GM18502 (cell line): ENCODE results near the gene MTERF4.

Experiments used
- ATAC-seq: cut with Tn5 transposase; IDR thresholded peaks from one replicate; pipeline ENCODE4 v1.9.1; 2021; ENCODE audit warnings: mild to moderate bottlenecking; ENCODE audit not compliant: unreplicated experiment, poor library complexity

The MTERF4 gene

GRCh38 chr2:241052677-241053360 is 49.3 kb downstream of the MTERF4 start:
- ATAC-seq, result no peak

GRCh38 chr2:241051578-241052487 is 50.3 kb downstream of the MTERF4 start:
- no peak for ATAC-seq

- no peak for ATAC-seq
These were observed 51.2 kb downstream of the MTERF4 start for GRCh38 chr2:241050624-241051577.

- ATAC-seq, result no peak
These were observed 52.1 kb downstream of the MTERF4 start for GRCh38 chr2:241049739-241050623.

- ATAC-seq, result no peak
These were observed 53.1 kb downstream of the MTERF4 start for GRCh38 chr2:241048949-241049343.

- no peak for ATAC-seq
These were observed 53.7 kb downstream of the MTERF4 start for GRCh38 chr2:241048149-241048948.

- ATAC-seq, result no peak
These were observed 54.7 kb downstream of the MTERF4 start for GRCh38 chr2:241047253-241048010.
